ENCODE results near the gene ATP6V0B. TPM values are rescaled to one million over a fixed set of nuclear protein-coding genes. Genes with fewer than 3 reads are reported as not detected.

The ATP6V0B gene
- total and polyA plus RNA-seq, 2 of the 13 experiments (the other 11 are each of a cell fraction or from before 2014, with no cell fraction given) = 157 to 161 TPM

GRCh38 chr1:43974443-43975248, at the start of gene ATP6V0B (continued):
- TF ChIP-seq KLF15 (CRISPR knock-in tag; IDR thresholded peaks at IDR 0.05; ENCODE audit: borderline replicate concordance) (no peak; the same call in 1 of the 2 replicates), SOX6 (IDR thresholded peaks at IDR 0.05) (no peak), SOX6 (CRISPR knock-in tag; IDR thresholded peaks at IDR 0.05) (peak; percentile 78), ZNF17 (CRISPR knock-in tag; IDR thresholded peaks at IDR 0.05) (no peak), U2AF2 (IDR thresholded peaks at IDR 0.05; ENCODE audit: low read depth, low read length) (no peak), ZSCAN30 (CRISPR knock-in tag; IDR thresholded peaks at IDR 0.05) (no peak), TIGD3 (CRISPR knock-in tag; IDR thresholded peaks at IDR 0.05; ENCODE audit: borderline replicate concordance) (peak; percentile 57; the same call in 1 of the 2 replicates), GZF1 (CRISPR knock-in tag; IDR thresholded peaks at IDR 0.05) (no peak), ZNF441 (CRISPR knock-in tag; IDR thresholded peaks at IDR 0.05; ENCODE audit: borderline replicate concordance) (peak; percentile 76), ZFP41 (CRISPR knock-in tag; IDR thresholded peaks at IDR 0.05; ENCODE audit: borderline replicate concordance) (no peak), RBFOX2 (IDR thresholded peaks at IDR 0.05; ENCODE audit: low read depth, low read length) (peak; percentile 96), NFIB (CRISPR knock-in tag; IDR thresholded peaks at IDR 0.05; ENCODE audit: borderline replicate concordance) (no peak), ZNF577 (CRISPR knock-in tag; IDR thresholded peaks at IDR 0.05; ENCODE audit: borderline replicate concordance, low read depth) (no peak), ZKSCAN5 (CRISPR knock-in tag; IDR thresholded peaks at IDR 0.05) (no peak), RFX5 (IDR thresholded peaks at IDR 0.05; ENCODE audit: low read depth, low read length) (peak; percentile 61; the same call in 1 of the 2 replicates), ZKSCAN8 (CRISPR knock-in tag; IDR thresholded peaks at IDR 0.05; ENCODE audit: borderline replicate concordance) (no peak), SMC3 (IDR thresholded peaks at IDR 0.05; ENCODE audit: low read length) (no peak), PRDM4 (CRISPR knock-in tag; IDR thresholded peaks at IDR 0.05; ENCODE audit: borderline replicate concordance) (no peak), EZH2 (conservative IDR thresholded peaks at IDR 0.05; ENCODE audit: low read depth, low read length) (no peak), FOXC1 (CRISPR knock-in tag; IDR thresholded peaks at IDR 0.05; ENCODE audit: borderline replicate concordance) (peak; percentile 37; the same call in 1 of the 2 replicates), NFATC3 (CRISPR knock-in tag; IDR thresholded peaks at IDR 0.05) (no peak), NR3C1 (CRISPR knock-in tag; IDR thresholded peaks at IDR 0.05) (no peak), NR2C2 (CRISPR knock-in tag; IDR thresholded peaks at IDR 0.05; ENCODE audit: borderline replicate concordance) (peak; percentile 92), IRF2 (CRISPR knock-in tag; IDR thresholded peaks at IDR 0.05) (peak; percentile 92), ZNF44 (CRISPR knock-in tag; IDR thresholded peaks at IDR 0.05) (no peak; the same call in 1 of the 2 replicates)
- TF ChIP-seq, protein P1, sequence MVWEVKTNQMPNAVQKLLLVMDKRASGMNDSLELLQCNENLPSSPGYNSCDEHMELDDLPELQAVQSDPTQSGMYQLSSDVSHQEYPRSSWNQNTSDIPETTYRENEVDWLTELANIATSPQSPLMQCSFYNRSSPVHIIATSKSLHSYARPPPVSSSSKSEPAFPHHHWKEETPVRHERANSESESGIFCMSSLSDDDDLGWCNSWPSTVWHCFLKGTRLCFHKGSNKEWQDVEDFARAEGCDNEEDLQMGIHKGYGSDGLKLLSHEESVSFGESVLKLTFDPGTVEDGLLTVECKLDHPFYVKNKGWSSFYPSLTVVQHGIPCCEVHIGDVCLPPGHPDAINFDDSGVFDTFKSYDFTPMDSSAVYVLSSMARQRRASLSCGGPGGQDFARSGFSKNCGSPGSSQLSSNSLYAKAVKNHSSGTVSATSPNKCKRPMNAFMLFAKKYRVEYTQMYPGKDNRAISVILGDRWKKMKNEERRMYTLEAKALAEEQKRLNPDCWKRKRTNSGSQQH (CRISPR knock-in tag; IDR thresholded peaks at IDR 0.05; ENCODE audit: low read depth) = no peak

All from HepG2 (cell line).